MM.1S (cell line): ENCODE measurements around the gene ADARB1.

Experiments
- DNase-seq: peaks from one replicate; pipeline ENCODE4 v3.0.0-alpha.2; 2015
- H2AFZ ChIP-seq: fragments of 300-600 bp; sonication (generic); 2 replicates; pipeline ENCODE4 v1.6.0; 2016; ENCODE audit warnings: antibody characterized with exemption, low read length
- H3F3A ChIP-seq: fragments of 300-600 bp; sonication (generic); 2 replicates; pipeline ENCODE4 v1.6.1; 2016; ENCODE audit warnings: mild to moderate bottlenecking, antibody characterized with exemption, low read length, moderate library complexity, mixed read lengths; ENCODE audit not compliant: insufficient read depth
- H3K27ac ChIP-seq: fragments of 300-600 bp; sonication (generic); 2 replicates; pipeline ENCODE4 v1.5.1; 2016; ENCODE audit warnings: mild to moderate bottlenecking, low read length
- H3K27me3 ChIP-seq: fragments of 300-600 bp; sonication (generic); replicated peaks from 2 replicates; pipeline ENCODE4 v1.6.0; 2016; ENCODE audit warnings: low read length; ENCODE audit not compliant: insufficient read depth
- H3K36me3 ChIP-seq: fragments of 300-600 bp; sonication (generic); replicated peaks from 2 replicates; pipeline ENCODE4 v1.6.1; 2016; ENCODE audit warnings: mild to moderate bottlenecking, low read length, mixed read lengths; ENCODE audit not compliant: insufficient read depth
- H3K4me1 ChIP-seq: fragments of 300-600 bp; sonication (generic); 2 replicates; pipeline ENCODE4 v1.6.1; 2016; ENCODE audit warnings: low read length, mixed read lengths
- H3K4me2 ChIP-seq: fragments of 300-600 bp; sonication (generic); 2 replicates; pipeline ENCODE4 v1.6.0; 2016; ENCODE audit warnings: low read depth, low read length
- H3K4me3 ChIP-seq: fragments of 300-600 bp; sonication (generic); 2 replicates; pipeline ENCODE4 v1.5.1; 2016; ENCODE audit warnings: low read length, mixed read lengths
- H3K79me2 ChIP-seq: fragments of 300-600 bp; sonication (generic); 2 replicates; pipeline ENCODE4 v1.6.1; 2016; ENCODE audit warnings: mixed run types, low read length, mixed read lengths
- H3K9ac ChIP-seq: fragments of 300-600 bp; sonication (generic); 2 replicates; pipeline ENCODE4 v1.6.1; 2016; ENCODE audit warnings: low read length, mixed read lengths
- H3K9me2 ChIP-seq: fragments of 300-600 bp; sonication (generic); replicated peaks from 2 replicates; pipeline ENCODE4 v1.6.1; 2016; ENCODE audit warnings: mild to moderate bottlenecking, low read length, mixed read lengths; ENCODE audit not compliant: insufficient read depth
- H3K9me3 ChIP-seq: fragments of 300-600 bp; sonication (generic); replicated peaks from 2 replicates; pipeline ENCODE4 v1.6.1; 2016; ENCODE audit warnings: mild to moderate bottlenecking, low read length, mixed read lengths; ENCODE audit not compliant: insufficient read depth
- H4K20me1 ChIP-seq: fragments of 300-600 bp; sonication (generic); 2 replicates; pipeline ENCODE4 v1.6.1; 2016; ENCODE audit warnings: mild to moderate bottlenecking, low read length, moderate library complexity, mixed read lengths; ENCODE audit not compliant: insufficient read depth
- EZH2 ChIP-seq: fragments of 300-600 bp; sonication (generic); optimal IDR thresholded peaks from 2 replicates; pipeline ENCODE3; 2017; ENCODE audit warnings: low read depth, mild to moderate bottlenecking, antibody characterized with exemption, low read length, mixed read lengths
- EZH2phosphoT487 ChIP-seq: fragments of 300-600 bp; sonication (generic); IDR thresholded peaks from 2 replicates; pipeline ENCODE4 v1.6.1; 2018; ENCODE audit warnings: antibody characterized with exemption, low read length
- TF ChIP-seq, protein P1 (sequence below): fragments of 300-600 bp; sonication (generic); IDR thresholded peaks from 2 replicates; pipeline ENCODE4 v1.5.1; 2016; ENCODE audit warnings: antibody characterized with exemption, low read length, mixed read lengths

The ADARB1 gene

DNA sequence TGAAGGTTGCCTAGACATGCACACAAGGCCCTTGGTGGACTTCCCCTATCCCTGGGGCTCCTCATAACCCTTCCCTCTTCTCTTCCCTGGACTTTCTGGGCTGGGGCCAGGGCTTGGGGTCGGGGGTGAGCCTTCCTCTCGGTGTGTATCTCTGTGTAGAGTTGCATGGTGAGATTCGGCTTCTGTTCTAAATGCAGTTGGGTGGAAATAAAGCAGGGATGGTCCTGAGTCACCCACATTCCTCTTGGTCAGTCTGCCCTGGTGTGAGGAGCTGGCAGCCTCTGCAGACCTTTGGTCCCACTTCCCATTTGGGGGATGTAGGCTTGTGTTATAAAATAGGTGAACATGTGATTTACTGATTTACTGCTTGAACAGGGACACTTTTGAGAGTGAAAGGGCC is 38.0 kb downstream of the ADARB1 start:
- Histone ChIP-seq H3F3A (peaks cover 17% of the 10 kb centered on the region), H3K4me3 (no peak overlapping the region), H3K9me3 (no peaks in the 10 kb centered on the region), H3K27me3 (peaks cover 86% of the 10 kb centered on the region), H3K4me2 (no peak overlapping the region), H3K9ac (no peak overlapping the region), H3K4me1 (peaks cover 39% of the 10 kb centered on the region), H4K20me1 (no peaks in the 10 kb centered on the region), H2AFZ (no peak overlapping the region), H3K9me2 (no peaks in the 10 kb centered on the region), H3K79me2 (no peaks in the 10 kb centered on the region), H3K36me3 (no peaks in the 10 kb centered on the region), H3K27ac (no peak overlapping the region)
- TF ChIP-seq EZH2phosphoT487, result no peak
- TF ChIP-seq EZH2, result no peak
- TF ChIP-seq, protein P1, sequence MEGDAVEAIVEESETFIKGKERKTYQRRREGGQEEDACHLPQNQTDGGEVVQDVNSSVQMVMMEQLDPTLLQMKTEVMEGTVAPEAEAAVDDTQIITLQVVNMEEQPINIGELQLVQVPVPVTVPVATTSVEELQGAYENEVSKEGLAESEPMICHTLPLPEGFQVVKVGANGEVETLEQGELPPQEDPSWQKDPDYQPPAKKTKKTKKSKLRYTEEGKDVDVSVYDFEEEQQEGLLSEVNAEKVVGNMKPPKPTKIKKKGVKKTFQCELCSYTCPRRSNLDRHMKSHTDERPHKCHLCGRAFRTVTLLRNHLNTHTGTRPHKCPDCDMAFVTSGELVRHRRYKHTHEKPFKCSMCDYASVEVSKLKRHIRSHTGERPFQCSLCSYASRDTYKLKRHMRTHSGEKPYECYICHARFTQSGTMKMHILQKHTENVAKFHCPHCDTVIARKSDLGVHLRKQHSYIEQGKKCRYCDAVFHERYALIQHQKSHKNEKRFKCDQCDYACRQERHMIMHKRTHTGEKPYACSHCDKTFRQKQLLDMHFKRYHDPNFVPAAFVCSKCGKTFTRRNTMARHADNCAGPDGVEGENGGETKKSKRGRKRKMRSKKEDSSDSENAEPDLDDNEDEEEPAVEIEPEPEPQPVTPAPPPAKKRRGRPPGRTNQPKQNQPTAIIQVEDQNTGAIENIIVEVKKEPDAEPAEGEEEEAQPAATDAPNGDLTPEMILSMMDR, result no peak
- no peak for DNase-seq

DNA sequence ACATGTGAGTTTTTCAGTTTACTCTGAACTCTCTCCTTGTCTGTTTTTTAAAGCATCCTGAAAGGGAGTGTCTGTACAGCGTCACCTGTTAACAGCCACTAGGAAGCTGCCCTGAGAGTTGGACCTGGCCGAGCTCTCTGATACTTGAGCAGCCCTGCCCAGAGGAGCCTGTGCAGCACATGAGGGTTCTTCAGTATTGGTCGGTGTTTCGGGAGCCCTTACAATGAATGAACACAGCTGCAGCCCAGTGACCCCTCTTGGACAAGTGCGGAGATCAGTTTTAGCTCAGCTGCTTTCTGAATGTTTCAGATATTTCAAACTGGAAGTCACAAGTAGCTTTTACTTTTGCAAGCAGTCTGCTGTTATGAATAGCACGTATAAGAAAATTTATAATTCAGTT is 39.2 kb downstream of the ADARB1 start:
- H2AFZ ChIP-seq, result no peak overlapping the region
- no peaks in the 10 kb centered on the region for H3K36me3 ChIP-seq
- H3K79me2 ChIP-seq, result no peaks in the 10 kb centered on the region
- peaks cover 86% of the 10 kb centered on the region for H3K27me3 ChIP-seq
- H3K4me3 ChIP-seq, result no peak overlapping the region
- no peak overlapping the region for H3K27ac ChIP-seq
- no peak overlapping the region for H3K9ac ChIP-seq
- no peaks in the 10 kb centered on the region for H3K9me3 ChIP-seq
- H4K20me1 ChIP-seq, result no peaks in the 10 kb centered on the region
- peaks cover 39% of the 10 kb centered on the region for H3K4me1 ChIP-seq
- no peak for DNase-seq
- H3F3A ChIP-seq, result peaks cover 17% of the 10 kb centered on the region
- H3K9me2 ChIP-seq, result no peaks in the 10 kb centered on the region
- no peak overlapping the region for H3K4me2 ChIP-seq
- no peak for TF ChIP-seq EZH2phosphoT487
- TF ChIP-seq, protein P1, result no peak
- no peak for TF ChIP-seq EZH2

- no peak for DNase-seq
Measured at GRCh38 chr21:45114072-45114471, 39.7 kb downstream of the ADARB1 start.

More at GRCh38 chr21:45114072-45114471, 39.7 kb downstream of the ADARB1 start:
- Histone ChIP-seq H3K27me3 (peaks cover 86% of the 10 kb centered on the region), H3F3A (peaks cover 17% of the 10 kb centered on the region), H3K9me3 (no peaks in the 10 kb centered on the region), H4K20me1 (no peaks in the 10 kb centered on the region), H3K36me3 (no peaks in the 10 kb centered on the region), H3K9ac (no peak overlapping the region), H3K4me3 (no peak overlapping the region), H3K9me2 (no peaks in the 10 kb centered on the region), H3K4me2 (no peak overlapping the region), H3K79me2 (no peaks in the 10 kb centered on the region), H2AFZ (no peak overlapping the region), H3K4me1 (peaks cover 36% of the 10 kb centered on the region), H3K27ac (no peak overlapping the region)
- TF ChIP-seq, protein P1, result no peak
- TF ChIP-seq EZH2phosphoT487, result 0 out of 2 replicates have a peak, but pooled peaks have one; percentile 59
